HG02571 (cell line): Measurements from ENCODE around the gene CECR2.

ENCODE experiments used
- ATAC-seq: cut with Tn5 transposase; IDR thresholded peaks from one replicate; pipeline ENCODE4 v1.9.1; 2021; ENCODE audit warnings: mild to moderate bottlenecking, moderate library complexity; ENCODE audit not compliant: unreplicated experiment

CECR2 gene

GRCh38 chr22:17366830-17367229 lies 2.4 kb upstream of the CECR2 start:
- ATAC-seq = no peak

DNA sequence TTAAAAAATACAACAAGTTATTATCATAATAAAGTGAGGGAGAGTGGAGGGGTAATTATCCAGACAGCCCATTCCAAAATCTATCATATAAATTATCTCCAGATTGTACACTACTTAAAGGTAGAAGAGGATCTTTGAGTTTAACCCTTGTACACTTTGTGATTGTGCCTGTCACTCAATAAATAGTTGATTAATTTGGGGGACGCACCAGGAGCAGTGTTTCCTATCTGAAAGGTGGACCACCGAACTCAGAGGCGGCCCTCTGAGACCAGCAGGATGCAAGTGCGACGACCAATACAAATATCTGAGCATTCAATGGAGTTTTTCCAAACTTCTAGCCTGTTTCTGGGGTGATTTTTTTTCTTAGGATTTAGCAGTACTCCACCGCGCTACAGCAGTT lies 1.1 kb upstream of the CECR2 start:
- ATAC-seq = no peak

DNA sequence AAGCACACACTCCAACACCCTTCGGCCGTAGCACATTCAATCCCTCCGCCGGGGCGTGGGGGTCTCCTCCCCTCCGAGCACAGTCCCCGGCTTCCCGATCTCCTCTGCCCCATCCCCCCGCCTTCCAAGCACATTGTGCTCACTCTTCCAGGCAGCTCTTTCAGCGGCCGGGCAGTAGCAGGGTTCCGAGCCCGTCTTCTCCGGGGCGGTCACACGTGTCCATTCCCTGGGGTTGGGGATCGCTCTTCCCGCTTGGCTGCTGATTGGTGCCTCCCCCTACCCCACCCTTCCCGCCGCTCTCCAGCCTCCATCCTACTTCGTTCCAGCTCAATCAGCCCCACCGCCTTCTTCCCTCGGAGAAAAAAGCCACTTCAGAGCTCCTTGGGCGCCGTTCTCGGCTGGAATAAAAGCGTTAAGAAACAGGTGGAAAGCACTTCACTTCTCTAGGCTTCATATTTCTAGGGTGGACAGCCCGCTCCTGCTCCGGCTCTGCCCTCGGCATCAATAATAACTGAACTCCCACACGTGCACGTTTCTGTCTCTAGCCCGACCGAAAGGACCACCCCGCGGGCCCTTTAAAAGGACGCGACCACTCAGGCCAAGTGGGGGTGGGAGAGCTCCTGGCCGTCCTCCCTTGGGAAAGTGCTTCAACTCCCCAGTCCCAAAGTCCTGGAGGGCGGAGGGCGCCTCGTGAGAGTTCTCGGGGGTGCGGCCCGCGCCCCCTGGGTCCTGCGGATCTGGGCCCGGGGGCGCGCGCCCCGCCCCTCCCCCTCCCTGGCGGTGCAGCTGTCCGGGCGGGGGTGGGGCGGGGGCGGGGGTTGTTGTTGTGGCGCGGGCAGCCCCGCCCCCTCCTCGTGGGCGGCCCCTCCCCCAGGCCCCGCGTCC lies 464 bp upstream of the CECR2 start:
- no peak for ATAC-seq

- ATAC-seq = no peak
Observed at GRCh38 chr22:17370026-17370765, 936 bp downstream of the CECR2 start.

DNA sequence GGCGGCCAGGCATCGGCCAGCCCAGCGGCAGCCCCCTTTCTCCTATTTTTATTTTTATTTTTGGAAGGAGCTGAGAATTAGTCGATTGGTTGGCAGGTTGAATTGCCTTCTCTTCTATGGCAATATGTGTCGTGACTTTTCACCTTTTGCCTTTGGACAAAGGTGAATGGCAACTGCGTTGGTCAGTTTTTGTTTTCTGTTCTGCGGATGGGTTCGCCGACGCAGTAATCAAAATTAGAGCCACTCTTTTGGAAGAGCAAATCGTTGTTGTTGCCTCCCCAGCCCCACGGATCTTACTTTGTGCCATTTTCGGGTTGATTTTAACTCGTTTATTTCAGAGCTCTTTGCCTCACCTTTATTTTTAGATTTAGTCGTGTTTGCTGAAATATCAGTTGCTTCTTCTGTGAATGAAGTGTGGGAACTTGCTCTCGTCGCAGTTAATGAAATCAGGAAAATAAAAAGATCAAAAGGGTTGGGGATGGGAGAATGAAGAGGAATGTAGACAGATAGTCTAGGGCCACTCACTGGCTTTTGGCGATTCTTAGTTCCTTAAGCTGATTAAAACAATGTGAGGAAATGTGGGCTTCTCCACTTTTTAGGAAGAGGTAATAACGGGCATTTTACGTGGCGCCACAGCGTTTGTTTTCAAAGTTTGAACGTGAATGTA lies 1.6 kb downstream of the CECR2 start:
- ATAC-seq = no peak

- ATAC-seq = no peak
Observed at GRCh38 chr22:17371448-17371847, 2.2 kb downstream of the CECR2 start.

DNA sequence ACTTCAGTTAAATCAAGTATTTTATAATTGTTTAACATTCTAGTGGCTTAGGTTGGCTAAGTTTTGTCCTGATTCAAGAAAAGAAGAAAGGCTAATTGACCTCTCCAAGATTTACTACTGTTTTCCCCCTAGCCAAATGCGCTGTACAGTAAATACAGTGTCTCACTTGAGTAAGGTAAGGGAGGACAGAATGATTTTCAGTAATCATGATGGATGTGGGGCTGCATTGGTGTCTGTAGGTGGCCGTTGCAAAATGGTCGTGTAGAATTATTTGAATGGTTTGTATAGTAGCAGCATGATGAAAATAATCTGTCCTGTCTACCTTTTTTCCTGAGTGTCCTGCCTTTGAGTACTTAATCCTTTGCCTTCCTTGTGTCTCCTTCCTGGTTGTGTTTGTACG lies 4.6 kb downstream of the CECR2 start:
- no peak for ATAC-seq

DNA sequence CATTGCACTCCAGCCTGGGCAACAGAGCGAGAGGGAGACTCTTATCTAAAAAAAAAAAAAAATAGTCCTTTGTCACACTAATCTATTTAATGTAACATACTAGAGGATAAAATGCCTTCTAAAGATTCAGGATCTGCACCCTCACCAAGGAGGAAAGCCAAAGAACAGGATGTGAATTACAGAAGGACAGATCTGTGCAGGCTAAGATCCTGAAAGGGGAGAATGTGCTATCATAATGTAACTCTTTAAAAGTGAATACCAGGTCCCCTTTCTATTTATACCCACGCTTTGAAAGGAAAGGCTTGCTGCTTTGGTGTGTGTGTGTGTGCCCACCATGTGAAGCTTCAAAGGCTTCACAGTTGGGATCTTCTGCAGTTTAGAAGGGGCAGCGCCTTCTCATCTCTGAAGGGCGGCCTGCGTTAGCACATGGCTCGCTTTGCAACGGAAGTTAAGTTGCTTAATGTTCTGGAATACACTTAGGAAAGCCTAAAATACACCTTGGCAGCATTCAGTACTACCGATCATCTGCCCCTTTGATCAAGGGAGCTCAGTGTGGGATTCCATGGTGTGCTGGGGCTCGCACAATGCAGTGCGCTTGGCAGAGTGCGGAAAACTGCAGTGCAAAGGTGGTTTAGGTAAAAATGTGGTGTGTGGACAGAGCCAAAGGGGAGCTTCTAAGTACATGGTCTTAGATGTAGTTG lies 6.8 kb downstream of the CECR2 start:
- ATAC-seq = no peak

GRCh38 chr22:17376950-17377349 lies 7.7 kb downstream of the CECR2 start:
- ATAC-seq = no peak

DNA sequence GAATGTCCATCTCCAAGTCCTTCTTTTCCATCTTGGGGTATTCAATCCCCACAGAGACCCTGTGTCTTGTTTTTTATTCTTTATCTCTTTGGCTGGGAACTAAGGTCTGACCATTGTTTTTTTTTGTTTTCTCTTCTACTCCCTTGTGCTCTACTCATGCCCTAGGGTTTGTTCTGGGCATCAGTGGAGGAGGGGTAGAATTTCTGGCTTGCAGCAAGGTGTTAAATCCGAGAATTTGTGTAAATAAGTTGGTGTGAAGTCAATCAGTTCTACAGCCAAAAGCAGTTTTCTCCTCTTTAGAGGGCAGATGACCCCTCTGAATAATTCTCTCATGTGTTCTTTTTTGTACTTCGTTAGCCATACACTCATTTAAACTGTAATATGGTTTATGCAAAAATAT lies 10.7 kb downstream of the CECR2 start:
- no peak for ATAC-seq

DNA sequence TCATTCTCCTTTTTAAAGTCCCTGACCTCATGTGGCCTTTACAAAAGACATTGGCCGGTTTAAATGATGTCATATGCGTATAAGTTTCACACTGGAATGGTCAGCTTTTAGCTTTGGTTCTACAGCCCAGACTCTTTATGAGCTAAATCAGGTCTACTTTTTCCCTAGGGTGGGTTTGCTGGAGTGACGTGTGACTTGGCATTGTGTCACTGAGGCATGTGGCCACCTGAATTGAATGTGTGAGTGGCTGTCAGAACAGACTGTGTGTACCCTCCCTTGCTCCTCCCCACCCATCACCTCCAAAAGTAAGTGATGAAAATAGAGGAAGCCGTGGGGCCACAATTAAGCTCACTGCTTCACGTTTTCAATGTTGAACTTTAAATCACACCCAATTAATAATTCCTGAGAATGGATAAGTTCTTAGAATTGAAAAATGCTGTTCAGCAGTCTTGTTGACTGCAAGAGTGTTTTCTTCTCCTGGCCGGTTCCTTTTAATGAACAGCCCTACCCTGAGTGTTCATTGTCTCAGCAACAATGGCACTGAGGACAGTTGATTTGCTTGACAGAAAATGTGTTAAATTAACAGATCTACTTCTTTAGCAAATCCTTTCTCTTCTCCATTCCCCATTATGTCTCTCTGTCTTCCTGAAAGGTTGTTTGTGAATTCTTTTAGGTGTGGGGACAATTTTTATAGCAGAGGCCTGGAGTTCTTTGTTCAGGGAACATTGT lies 11.3 kb downstream of the CECR2 start:
- ATAC-seq = no peak

DNA sequence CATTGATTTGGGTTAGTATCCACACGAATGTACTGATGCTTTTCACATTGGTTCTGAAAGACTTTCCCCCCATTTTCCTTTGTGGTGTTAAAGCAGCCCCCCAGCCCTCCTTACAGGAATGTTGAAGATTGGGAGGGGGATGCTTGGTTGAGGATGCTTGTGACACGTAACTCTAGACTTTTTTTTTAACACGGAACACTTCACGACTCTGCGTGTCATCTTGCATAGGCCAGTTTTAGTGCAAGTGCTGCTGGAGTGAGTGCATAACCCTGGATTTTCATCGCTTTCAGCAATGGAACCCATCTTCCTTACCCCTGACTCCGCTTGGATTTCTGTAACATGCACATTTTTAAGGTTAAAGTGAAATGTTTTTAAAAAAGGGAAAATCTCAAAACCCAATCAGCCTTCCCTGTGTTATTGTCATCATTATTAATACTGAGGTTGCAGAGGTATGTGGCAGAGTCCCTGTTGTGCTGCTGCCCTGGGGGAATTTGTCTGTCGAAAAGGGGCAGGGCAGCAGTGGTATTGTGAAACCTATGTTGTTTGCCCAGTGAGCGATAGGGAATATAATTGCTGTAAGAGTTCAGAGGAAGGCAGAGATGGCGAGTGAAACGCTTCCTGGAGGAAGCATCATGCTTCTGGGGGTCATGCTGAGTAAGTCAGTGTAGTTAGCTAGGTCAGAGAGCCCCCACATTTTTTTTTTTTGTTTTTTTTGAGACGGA lies 12.1 kb downstream of the CECR2 start:
- no peak for ATAC-seq

- no peak for ATAC-seq
Observed at GRCh38 chr22:17384612-17385330, 15.5 kb downstream of the CECR2 start.

DNA sequence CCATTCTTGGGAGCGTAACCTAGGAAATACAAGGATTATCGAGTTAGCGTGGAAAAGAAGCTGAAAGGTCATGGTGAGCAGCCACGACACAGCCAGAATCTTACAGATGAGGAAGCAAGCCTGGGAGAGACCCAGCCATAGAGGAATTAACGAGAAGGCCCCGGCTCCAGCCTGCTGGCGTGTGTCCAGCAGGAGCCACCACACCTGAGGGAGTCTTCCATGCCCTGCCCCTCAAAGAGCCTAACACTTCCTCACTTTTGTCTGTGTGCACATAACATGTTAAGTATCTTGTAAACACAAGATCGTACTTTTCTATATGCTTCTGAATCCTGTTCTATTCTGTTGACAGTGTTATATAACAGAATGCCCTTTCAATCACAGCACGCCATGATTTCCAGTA lies 18.1 kb downstream of the CECR2 start:
- ATAC-seq = no peak

DNA sequence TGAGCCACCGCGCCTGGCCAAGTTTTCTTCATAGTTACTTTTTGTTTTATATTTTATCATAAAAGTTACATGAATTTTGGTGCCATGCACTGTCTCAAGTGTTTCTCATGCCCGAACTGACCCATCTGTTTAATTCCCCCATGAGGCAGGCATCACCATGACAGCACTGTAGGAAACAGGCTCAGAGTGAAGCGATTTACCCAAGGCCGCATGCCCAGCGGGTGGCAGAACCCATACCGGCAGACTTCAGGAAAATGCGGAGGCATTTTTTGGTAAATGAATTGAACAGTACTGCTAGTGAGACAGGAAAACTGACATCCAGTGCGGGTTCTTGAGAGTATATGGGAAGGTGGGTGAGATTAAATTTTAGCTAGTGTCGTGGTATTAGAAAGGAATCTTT lies 19.0 kb downstream of the CECR2 start:
- no peak for ATAC-seq

GRCh38 chr22:17390087-17390486 lies 20.8 kb downstream of the CECR2 start:
- ATAC-seq = no peak

- ATAC-seq = no peak
Observed at GRCh38 chr22:17396516-17396915, 27.3 kb downstream of the CECR2 start.

DNA sequence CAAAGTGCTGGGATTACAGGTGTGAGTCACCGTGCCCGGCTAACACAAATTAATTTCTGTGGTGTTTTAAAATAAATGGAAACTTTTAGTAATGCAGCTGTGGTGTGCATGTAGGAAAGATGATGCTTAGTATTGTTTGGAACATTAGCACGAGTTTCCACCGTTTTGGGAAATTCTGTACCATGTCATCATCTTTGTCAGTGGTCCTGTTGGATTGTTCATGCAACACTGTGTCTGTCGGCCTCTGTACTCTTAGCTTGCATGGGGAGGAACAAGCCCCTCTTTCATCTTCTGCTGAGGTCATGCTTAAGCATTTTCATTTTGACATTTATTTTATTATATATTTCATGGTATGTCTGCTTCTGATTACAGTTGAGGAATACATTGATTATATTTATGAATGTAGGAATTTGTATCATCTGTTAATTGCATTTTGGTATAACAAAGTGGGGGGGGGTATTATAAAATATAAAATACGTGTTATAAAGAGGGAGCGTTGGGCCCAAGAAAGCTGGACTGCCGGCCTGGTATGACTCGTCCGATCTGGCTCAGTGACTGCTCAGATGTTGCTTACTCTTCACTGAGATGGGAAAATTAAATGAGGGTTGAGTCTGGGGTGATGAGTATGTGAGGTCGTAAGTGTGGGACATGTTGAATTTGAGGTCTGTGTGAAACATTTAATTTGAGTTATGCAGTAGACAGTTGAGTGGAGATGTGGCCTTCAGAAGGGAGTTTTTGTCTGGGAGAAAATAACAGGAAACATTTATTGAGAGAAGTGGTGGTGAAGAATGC lies 28.7 kb downstream of the CECR2 start:
- ATAC-seq = no peak
